ENCODE results near the gene RNF26. TPM values are rescaled to one million over a fixed set of nuclear protein-coding genes. Genes with fewer than 3 reads are reported as not detected.

Gene RNF26
- total and polyA plus RNA-seq, 2 of the 13 experiments (the other 11 are each of a cell fraction or from before 2014, with no cell fraction given) = 11.9 to 26.3 TPM

DNA sequence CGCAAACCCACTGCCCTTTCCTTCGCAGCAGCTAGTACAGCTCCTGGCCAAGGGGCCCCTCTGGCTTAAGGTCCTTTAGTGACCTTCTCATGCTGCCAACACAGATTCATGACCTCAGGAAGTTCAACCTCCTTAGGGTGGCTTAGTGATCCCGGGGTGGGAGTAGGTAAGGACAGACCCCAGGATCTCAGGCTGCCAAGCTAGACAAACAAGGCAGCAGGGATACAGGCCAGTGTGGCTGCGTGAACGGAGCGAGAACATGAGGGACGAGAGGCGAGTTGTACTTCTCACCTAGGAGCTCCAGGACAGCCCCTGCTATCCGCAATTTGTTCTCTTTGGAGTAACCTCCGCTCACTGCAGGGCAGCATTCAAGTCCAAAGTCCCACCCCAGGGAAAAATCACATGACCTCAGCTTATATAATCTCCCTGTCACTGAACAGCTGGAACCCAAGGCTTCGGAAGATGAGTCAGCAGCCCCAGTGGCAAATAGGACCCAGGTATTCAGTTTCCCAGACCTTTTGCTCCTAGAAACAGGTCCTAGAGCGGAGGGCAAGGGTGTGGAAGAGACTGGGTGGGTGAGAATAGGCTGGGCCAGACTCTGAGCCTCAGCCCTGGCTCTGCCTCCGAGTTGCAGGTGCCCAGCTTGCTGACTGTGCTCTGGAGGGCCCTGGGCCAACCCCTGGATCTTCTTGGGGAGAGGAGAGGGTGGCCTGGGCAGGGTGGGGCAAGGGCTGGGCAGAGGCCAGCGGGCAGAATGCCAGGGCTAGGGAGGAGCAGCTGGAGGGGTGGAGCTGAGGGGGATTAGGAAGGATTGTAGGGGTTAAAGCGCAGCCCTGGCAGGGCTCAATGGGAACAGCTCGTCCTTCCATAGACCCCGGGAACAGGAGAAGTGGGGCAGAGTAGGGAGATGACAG lies 34.1 kb downstream of the RNF26 start (continued):
- TF ChIP-seq, protein P1, sequence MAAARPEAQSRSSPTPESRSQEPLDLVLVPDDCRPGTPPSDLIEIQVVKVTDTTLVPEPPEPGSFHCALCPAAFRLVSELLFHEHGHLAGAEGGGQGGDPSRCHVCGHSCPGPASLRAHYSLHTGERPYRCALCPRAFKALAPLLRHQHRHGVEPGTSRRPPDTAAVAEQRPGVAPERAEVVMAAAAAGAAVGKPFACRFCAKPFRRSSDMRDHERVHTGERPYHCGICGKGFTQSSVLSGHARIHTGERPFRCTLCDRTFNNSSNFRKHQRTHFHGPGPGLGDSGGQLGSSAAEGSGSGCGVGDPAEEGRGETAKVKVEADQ (CRISPR knock-in tag; IDR thresholded peaks at IDR 0.05; ENCODE audit: borderline replicate concordance) = no peak
- TF ChIP-seq HES4 (CRISPR knock-in tag; IDR thresholded peaks at IDR 0.05; ENCODE audit: borderline replicate concordance) (no peak), PLRG1 (conservative IDR thresholded peaks at IDR 0.05) (no peak), RXRB (CRISPR knock-in tag; IDR thresholded peaks at IDR 0.05; ENCODE audit: borderline replicate concordance) (peak; percentile 96), ZNF614 (CRISPR knock-in tag; IDR thresholded peaks at IDR 0.05; ENCODE audit: borderline replicate concordance) (peak; percentile 78), SRSF9 (IDR thresholded peaks at IDR 0.05; ENCODE audit: borderline replicate concordance, insufficient read depth, low read depth, low read length, poor library complexity, severe bottlenecking) (no peak), HMGA1 (CRISPR knock-in tag; conservative IDR thresholded peaks at IDR 0.05) (no peak), GABPA (IDR thresholded peaks at IDR 0.05; ENCODE audit: low read depth, low read length) (no peak), GABPA (CRISPR knock-in tag; IDR thresholded peaks at IDR 0.05; ENCODE audit: low read depth) (peak; percentile 57), ZNF263 (CRISPR knock-in tag; IDR thresholded peaks at IDR 0.05) (peak; percentile 30; the same call in 1 of the 2 replicates), ZNF224 (CRISPR knock-in tag; IDR thresholded peaks at IDR 0.05) (no peak), ZNF138 (CRISPR knock-in tag; IDR thresholded peaks at IDR 0.05; ENCODE audit: low read depth) (no peak), FOXJ3 (CRISPR knock-in tag; IDR thresholded peaks at IDR 0.05; ENCODE audit: borderline replicate concordance) (peak; percentile 48; the same call in 1 of the 2 replicates), ZNF143 (CRISPR knock-in tag; IDR thresholded peaks at IDR 0.05) (no peak), TSC22D2 (CRISPR knock-in tag; IDR thresholded peaks at IDR 0.05; ENCODE audit: borderline replicate concordance) (no peak), TOPORS (CRISPR knock-in tag; IDR thresholded peaks at IDR 0.05) (no peak), ZNF616 (CRISPR knock-in tag; IDR thresholded peaks at IDR 0.05; ENCODE audit: low read depth) (no peak), ZNF350 (CRISPR knock-in tag; IDR thresholded peaks at IDR 0.05; ENCODE audit: borderline replicate concordance, low read depth) (peak; percentile 72), SSRP1 (CRISPR knock-in tag; IDR thresholded peaks at IDR 0.05) (no peak)
- TF ChIP-seq, protein P2, sequence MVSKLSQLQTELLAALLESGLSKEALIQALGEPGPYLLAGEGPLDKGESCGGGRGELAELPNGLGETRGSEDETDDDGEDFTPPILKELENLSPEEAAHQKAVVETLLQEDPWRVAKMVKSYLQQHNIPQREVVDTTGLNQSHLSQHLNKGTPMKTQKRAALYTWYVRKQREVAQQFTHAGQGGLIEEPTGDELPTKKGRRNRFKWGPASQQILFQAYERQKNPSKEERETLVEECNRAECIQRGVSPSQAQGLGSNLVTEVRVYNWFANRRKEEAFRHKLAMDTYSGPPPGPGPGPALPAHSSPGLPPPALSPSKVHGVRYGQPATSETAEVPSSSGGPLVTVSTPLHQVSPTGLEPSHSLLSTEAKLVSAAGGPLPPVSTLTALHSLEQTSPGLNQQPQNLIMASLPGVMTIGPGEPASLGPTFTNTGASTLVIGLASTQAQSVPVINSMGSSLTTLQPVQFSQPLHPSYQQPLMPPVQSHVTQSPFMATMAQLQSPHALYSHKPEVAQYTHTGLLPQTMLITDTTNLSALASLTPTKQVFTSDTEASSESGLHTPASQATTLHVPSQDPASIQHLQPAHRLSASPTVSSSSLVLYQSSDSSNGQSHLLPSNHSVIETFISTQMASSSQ (IDR thresholded peaks at IDR 0.05; ENCODE audit: low read depth) = peak; percentile 38; the same call in 1 of the 2 replicates
- TF ChIP-seq, protein P2 (CRISPR knock-in tag; IDR thresholded peaks at IDR 0.05; ENCODE audit: borderline replicate concordance) = peak; percentile 76
- TF ChIP-seq, protein P3, sequence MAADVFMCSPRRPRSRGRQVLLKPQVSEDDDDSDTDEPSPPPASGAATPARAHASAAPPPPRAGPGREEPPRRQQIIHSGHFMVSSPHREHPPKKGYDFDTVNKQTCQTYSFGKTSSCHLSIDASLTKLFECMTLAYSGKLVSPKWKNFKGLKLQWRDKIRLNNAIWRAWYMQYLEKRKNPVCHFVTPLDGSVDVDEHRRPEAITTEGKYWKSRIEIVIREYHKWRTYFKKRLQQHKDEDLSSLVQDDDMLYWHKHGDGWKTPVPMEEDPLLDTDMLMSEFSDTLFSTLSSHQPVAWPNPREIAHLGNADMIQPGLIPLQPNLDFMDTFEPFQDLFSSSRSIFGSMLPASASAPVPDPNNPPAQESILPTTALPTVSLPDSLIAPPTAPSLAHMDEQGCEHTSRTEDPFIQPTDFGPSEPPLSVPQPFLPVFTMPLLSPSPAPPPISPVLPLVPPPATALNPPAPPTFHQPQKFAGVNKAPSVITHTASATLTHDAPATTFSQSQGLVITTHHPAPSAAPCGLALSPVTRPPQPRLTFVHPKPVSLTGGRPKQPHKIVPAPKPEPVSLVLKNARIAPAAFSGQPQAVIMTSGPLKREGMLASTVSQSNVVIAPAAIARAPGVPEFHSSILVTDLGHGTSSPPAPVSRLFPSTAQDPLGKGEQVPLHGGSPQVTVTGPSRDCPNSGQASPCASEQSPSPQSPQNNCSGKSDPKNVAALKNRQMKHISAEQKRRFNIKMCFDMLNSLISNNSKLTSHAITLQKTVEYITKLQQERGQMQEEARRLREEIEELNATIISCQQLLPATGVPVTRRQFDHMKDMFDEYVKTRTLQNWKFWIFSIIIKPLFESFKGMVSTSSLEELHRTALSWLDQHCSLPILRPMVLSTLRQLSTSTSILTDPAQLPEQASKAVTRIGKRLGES (CRISPR knock-in tag; IDR thresholded peaks at IDR 0.05; ENCODE audit: borderline replicate concordance) = no peak; the same call in 1 of the 2 replicates
